ENCODE data around the gene INTS7. TPM values are rescaled to one million over a fixed set of nuclear protein-coding genes. Genes with fewer than 3 reads are reported as not detected.

Gene INTS7
- total and polyA plus RNA-seq, 9 of the 15 experiments (the other 6 are each of a cell fraction or from before 2014, with no cell fraction given), result 27.3 to 68.4 (median 40.4) TPM

- TF ChIP-seq RBM14 (IDR thresholded peaks at IDR 0.05; ENCODE audit: borderline replicate concordance, insufficient read depth, low read depth, low read length), result no peak
- TF ChIP-seq, protein P1, sequence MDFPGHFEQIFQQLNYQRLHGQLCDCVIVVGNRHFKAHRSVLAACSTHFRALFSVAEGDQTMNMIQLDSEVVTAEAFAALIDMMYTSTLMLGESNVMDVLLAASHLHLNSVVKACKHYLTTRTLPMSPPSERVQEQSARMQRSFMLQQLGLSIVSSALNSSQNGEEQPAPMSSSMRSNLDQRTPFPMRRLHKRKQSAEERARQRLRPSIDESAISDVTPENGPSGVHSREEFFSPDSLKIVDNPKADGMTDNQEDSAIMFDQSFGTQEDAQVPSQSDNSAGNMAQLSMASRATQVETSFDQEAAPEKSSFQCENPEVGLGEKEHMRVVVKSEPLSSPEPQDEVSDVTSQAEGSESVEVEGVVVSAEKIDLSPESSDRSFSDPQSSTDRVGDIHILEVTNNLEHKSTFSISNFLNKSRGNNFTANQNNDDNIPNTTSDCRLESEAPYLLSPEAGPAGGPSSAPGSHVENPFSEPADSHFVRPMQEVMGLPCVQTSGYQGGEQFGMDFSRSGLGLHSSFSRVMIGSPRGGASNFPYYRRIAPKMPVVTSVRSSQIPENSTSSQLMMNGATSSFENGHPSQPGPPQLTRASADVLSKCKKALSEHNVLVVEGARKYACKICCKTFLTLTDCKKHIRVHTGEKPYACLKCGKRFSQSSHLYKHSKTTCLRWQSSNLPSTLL (IDR thresholded peaks at IDR 0.05), result no peak
- TF ChIP-seq SP2 (IDR thresholded peaks at IDR 0.05; ENCODE audit: extremely low read depth, low read depth, low read length, poor library complexity, severe bottlenecking), result no peak
- TF ChIP-seq DIDO1 (tag; IDR thresholded peaks at IDR 0.05; ENCODE audit: low read depth), result peak; percentile 90
- no peak for TF ChIP-seq ZNF644 (tag; IDR thresholded peaks at IDR 0.05; ENCODE audit: low read depth)
- peak; percentile 96 for TF ChIP-seq RBFOX2 (IDR thresholded peaks at IDR 0.05; ENCODE audit: low read depth, low read length)
- no peak for TF ChIP-seq NFIX (CRISPR knock-in tag; IDR thresholded peaks at IDR 0.05; ENCODE audit: low read depth)
- peak; percentile 29 for TF ChIP-seq ZBED1 (IDR thresholded peaks at IDR 0.05)
- TF ChIP-seq, protein P2, sequence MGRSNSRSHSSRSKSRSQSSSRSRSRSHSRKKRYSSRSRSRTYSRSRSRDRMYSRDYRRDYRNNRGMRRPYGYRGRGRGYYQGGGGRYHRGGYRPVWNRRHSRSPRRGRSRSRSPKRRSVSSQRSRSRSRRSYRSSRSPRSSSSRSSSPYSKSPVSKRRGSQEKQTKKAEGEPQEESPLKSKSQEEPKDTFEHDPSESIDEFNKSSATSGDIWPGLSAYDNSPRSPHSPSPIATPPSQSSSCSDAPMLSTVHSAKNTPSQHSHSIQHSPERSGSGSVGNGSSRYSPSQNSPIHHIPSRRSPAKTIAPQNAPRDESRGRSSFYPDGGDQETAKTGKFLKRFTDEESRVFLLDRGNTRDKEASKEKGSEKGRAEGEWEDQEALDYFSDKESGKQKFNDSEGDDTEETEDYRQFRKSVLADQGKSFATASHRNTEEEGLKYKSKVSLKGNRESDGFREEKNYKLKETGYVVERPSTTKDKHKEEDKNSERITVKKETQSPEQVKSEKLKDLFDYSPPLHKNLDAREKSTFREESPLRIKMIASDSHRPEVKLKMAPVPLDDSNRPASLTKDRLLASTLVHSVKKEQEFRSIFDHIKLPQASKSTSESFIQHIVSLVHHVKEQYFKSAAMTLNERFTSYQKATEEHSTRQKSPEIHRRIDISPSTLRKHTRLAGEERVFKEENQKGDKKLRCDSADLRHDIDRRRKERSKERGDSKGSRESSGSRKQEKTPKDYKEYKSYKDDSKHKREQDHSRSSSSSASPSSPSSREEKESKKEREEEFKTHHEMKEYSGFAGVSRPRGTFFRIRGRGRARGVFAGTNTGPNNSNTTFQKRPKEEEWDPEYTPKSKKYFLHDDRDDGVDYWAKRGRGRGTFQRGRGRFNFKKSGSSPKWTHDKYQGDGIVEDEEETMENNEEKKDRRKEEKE (IDR thresholded peaks at IDR 0.05; ENCODE audit: borderline replicate concordance in 1 of 2, control insufficient read depth in 1 of 2, low read depth in 2 of 2, low read length in 1 of 2), result peak in 1 of 2 experiments; percentile 17; a peak in 1 of 4 replicates
- TF ChIP-seq, protein P3, sequence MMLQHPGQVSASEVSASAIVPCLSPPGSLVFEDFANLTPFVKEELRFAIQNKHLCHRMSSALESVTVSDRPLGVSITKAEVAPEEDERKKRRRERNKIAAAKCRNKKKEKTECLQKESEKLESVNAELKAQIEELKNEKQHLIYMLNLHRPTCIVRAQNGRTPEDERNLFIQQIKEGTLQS (IDR thresholded peaks at IDR 0.05), result peak; percentile 85
- TF ChIP-seq, protein P3 (CRISPR knock-in tag; conservative IDR thresholded peaks at IDR 0.05), result peak; percentile 62; the same call in 1 of the 2 replicates
- TF ChIP-seq MAFG (tag; conservative IDR thresholded peaks at IDR 0.05), result no peak; the same call in 1 of the 2 replicates
- TF ChIP-seq, protein P4, sequence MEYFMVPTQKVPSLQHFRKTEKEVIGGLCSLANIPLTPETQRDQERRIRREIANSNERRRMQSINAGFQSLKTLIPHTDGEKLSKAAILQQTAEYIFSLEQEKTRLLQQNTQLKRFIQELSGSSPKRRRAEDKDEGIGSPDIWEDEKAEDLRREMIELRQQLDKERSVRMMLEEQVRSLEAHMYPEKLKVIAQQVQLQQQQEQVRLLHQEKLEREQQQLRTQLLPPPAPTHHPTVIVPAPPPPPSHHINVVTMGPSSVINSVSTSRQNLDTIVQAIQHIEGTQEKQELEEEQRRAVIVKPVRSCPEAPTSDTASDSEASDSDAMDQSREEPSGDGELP (CRISPR knock-in tag; IDR thresholded peaks at IDR 0.05; ENCODE audit: borderline replicate concordance), result peak; percentile 94; the same call in 1 of the 2 replicates
Measured at GRCh38 chr1:212035123-212035834, at the start of gene INTS7, which contains the start of gene DTL (continued).

Data from K562 (cell line).